GM18502 (cell line): ENCODE data around the gene SF3B2.
"Not testable (repeated sequence)": the region's sequence is repeated elsewhere in the genome, so short reads cannot be mapped to it uniquely, and the experiment has no call there.

Source experiments
- ATAC-seq: cut with Tn5 transposase; IDR thresholded peaks from one replicate; pipeline ENCODE4 v1.9.1; 2021; ENCODE audit warnings: mild to moderate bottlenecking; ENCODE audit not compliant: unreplicated experiment, poor library complexity

Gene SF3B2

DNA sequence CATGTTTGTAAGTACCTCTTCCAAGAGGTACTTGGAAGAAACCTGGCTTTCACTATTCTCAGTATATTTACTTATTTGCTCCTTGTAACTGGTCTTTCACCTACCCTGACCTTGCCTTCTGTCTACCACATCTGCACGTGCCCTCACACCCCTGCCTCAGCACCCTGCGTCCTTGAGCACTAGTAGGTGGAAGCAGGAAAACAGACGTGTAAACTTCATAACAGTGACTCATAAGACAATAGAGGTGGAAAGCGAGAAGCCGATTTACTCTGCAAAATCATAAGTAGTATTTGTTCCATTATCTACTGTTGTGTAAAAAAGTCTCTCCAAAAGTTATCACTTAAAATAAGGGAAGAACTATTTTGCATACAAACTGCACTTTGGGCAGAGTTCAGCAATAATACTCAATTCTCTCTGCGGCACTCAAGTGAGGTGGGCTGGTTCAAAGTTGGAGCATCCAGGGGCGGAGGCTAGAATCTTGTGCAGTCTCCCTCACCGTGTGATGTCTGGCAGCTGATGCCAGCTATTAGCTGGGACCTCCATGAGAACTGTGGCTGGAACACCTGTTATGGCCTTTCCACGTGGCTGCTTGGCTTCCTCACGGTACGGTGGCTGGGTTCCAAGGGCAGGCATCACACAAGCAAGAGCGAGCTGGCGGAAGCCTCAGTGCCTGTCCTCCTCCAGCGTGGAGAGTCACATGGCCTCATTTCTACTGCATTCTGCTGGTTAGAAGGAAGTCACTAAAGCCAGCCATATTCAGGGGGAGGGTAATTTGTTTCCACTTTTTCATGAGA is 48.3 kb downstream of the SF3B2 start:
- peak; percentile 66 for ATAC-seq

DNA sequence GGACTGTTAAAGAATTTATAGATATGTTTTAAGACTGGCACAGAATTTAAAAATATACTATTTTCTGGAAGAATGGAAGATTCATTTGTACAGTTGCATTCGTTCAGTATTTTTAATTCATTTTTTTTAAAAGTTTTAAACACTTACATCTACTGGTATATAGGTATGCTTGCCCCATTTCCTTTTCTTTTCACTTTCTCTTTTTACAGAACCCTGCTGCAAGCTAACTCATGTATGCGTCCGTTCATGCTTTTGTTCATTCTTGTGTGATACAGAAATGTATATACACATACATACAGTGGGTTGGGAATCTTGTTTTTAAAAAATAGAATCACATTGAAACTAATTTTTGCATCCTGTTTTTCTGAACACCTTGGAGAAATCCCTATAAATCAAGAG is 48.9 kb downstream of the SF3B2 start:
- no peak for ATAC-seq

DNA sequence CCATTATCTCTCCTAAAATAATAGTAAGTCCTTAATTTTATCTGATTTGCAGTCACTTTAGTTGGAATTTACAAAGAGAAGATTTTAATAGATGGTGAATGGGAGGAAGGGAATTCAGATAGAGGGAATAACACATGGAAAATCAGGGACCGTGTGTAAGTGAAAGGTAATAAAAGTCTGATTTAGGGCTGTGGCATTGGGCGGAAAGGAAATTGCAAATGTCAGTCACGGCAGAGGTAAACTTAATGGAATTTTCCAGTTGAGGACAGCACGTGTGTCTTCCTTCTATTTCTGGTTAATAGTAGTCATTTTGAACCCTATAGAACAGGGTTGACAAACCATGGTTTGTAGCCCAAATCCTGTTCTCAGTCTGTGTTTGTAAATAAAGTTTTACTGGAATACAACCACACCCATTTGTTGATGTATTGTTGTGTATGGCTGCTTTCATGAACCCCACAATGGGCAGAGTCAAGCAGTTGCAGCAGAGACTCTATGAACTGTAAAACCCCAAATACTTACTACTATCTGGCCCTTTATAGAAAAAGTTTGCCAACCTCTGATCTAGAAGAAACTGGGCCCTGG is 52.0 kb downstream of the SF3B2 start:
- no peak for ATAC-seq

DNA sequence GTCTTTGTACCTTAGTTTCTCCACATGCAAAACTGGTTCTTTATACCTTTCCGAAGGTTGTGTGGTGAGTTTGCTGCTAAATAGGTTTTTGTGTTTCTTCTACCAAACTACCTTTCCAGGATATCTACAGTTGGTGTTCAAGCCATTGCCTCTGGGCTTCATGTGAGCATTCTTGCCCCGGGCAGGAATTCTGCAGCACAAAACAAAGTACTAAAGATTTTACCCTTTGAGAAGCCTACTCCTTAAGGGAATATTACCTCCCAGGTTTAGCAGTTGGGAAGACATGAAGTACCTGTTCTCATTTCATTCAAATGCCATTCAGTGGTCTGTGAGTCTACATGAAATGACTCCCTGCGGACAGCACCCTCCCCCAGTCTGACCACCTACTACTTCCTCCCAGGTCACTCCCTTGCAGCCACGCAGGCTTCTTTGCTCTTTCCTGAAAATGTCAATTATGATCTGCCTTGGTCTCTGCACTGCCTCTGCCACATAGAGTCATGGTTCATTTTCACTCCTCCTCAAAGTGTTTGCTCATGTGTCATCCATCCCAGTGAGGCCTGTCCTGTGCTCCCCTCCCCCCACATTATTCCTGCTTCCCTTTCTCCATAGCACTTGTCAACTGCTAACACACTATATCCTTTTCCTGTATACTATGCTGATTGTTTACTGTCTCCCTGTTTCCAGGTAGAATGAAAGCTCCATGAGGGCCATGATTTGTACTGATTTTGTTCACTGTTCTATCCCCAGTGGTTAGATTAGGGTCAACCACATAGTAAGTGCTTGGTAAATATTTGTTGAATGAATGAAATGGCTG is 54.8 kb downstream of the SF3B2 start:
- no peak for ATAC-seq

DNA sequence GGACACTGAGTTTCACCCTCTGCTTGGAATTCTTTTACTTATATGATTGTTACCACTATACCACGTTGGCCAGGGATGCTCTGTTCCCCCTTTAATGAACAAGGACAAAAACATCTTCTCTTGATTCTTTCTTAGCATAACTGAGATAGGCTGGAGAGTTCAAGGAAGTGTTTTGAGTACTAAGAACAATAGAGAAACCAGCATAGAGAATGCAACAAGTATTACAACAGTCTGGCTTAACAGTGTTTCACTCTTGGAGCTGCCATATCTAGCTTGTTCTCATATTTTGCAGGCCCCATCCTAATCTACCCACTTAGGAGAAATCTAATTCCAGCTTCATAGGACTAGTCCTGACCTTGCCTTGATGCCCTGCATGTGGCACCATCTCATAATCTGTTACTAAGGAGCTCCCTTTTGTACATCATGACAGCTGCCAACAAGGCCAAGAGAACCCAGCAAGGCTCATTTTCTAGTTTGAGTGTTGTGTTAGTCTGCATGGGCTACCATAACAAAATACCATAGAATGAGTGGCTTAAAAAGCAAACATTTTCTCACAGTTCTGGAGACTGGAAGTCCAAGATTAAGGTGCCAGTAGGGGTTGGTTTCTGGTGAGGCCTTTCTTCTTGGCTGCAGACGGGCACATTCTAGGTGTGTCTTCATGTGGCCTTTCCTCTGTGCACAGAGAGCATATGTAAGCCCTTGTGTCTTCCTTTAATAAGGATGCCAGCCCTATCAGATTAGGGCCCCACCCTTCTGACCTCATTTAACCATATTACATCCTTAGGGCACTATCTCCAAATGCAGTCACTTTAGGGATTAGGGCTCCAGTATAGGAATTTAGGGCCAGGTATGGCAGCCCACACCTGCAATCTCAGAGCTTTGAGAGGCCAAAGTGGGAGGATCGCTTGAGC is 55.7 kb downstream of the SF3B2 start:
- ATAC-seq = no peak

DNA sequence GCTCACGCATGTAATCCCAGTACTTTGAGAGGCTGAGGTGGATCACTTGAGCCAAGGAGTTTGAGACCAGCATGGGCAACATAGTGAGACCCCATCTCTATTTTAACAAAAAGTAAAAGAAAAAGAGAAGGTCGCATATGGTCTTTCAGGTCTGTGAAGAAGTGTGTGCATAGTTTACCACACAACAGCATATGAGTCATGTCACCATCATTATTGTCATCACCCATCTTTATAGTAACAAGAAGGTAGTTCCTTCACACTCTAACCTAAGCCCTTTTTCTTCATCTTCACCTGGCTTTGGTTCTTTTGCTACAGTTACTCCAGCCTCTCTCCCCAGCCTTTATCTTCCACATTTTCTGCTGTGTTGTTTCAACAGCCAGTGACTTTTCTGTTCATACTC is 57.1 kb downstream of the SF3B2 start:
- ATAC-seq = no peak

DNA sequence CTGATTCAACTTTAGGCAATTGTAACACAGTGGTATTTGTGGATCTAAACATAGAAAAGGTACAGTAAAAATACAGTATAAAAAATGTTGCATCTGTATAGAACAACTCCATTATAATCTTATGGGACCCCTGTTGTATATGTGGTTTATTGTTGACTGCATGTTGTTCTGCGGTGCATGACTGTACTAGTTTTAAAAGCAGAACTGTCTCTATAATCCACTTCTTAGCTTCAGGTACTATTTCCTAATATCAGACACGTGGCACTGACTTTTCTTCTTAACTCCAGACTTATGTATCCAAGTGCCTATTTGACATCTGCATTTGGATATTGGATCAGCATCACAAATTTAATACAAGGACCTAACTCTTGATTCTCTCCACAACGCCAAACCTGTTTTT is 59.0 kb downstream of the SF3B2 start:
- no peak for ATAC-seq

DNA sequence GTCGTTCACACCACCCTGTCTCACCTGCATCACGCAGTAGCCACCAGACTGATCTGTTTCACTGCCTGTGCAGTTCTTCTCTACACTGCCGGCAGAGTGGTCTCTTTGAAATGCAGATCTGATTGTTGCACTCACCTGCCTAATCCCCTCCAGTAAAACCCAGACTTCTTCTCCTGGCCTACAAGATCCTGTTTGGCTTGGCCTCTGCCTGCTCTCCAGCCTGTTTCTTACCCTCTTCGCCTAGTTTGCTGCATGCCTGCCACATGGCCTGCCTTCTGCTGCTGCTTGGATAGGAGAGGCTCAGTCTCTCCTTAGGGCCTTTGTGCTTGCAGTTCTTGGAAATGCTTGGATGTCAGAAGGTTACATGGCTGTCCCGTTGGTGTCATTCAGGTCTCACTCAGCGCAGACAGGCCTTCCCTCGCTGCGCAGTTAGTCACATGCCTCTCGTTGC is 59.9 kb downstream of the SF3B2 start:
- no peak for ATAC-seq

DNA sequence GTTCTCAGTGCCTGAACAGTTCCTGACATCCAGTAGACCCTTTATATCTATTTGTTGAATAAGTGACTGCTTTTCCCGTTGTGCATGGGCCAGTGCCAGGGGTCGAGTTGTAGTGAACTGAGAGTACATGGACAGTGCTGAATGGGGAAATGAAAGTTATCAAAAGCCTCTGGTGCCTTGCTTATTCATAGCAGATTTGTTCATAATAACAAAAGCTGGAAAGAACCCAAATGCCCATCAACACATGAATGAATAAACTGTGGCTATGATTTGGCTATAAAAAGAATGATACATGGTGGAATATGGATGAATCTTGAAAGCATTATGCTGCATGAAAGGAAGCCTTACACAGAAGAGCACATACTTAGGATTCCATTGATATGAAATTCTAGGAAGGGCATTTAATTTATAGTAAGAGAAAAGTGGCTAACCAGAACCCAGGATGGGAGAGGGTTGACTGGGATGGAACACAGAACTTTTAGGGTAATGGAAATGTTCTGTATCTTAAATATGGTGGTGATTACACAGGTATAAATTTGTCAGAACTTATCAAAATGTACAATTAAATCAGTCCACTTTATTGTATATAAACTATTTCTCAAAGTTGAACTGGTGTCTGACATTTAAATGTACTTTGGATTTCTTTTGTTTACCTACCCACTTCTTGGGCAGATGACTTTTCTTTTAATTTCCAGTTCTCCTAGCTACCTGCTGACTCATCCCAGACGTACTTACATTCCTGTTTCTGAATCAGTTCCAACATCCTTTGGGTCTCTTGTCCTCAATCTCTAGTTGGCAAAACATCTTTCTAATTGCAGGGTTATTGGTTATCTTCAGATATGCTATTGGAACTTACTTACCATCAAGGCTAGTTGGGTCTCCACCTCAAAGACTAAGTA is 60.7 kb downstream of the SF3B2 start:
- ATAC-seq = no peak

DNA sequence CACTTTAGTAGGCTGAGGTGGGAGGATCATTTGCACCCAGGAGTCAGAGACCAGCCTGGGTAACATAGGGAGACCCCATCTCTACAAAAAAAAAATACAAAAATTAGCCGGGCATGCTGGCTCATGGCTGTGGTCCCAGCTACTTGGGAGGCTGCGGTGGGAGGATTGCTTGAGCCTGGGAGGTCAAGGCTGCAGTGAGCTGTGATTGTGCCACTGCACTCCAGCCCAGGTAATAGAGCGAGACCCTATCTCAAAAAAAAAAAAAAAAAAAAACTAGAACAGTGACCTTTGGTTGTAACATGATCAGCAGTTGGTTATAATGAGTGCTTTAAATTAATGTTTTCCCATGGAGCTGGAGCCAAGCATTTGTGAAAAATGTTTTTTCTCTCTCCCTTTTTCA is 62.8 kb downstream of the SF3B2 start:
- ATAC-seq = not testable (repeated sequence)

DNA sequence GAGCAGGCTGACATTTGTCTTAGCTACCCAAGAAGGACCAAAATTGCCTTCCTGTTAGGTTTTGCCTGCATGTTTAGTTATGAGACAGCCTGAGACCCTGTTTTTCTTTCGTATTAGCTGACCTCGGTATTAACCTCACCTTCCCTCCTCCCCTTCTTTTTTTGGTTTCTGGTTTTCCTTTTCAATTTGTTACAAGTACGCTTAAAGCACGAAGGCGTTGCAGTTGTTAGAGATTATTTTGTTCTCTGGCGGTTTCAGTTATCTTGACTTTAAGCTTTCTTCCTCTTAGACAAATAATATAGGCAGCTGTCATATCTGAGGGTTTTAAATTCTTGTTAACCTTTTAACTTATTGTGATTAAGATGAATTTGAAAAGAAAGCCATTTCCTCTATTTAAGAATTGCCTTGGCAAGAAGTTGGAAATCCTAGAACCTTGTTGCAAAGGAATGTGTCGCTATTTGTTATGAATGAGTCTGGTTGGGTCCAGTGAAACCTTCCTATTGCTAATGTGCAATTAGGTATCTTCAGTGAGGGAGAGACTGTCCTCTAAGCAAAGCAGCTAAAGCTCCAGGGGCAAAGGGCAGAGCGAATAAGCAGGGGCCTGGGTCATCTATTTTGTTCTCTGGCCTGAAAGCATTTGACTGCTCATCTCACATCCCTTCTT is 63.6 kb downstream of the SF3B2 start:
- ATAC-seq = peak; percentile 59

DNA sequence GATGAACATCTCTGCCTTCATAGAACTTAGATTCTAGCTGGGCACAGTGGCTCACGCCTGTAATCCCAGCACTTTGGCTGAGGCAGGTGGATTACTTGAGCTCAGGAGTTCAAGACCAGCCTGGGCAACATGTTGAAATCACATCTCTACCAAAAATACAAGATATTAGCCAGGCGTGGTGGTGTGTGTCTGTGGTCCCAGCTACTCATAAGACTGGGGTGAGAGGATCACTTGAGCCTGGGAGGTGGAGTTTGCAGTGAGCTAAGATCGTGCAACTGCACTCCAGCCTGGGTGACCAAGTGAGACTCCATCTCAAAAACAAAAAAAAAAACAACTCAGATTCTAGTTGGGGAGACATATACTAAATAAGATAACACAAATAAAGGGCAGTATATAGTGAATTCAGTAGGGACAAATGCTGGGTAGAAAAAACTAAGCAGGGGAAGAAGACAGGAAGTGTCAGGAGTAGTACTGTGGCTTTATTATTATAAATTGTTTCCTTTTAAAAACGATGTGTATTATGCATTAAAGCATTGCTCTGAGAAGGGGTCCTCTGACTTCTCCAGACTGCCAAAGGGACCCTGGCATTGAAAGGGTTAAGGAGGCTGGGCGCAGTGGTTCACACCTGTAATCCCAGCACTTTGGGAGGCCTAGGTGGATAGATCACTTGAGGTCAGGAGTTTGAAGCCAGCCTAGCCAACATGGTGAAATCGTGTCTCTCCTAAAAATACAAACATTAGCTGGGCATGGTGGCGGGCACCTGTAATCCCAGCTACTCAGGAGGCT is 64.6 kb downstream of the SF3B2 start:
- ATAC-seq = no peak

DNA sequence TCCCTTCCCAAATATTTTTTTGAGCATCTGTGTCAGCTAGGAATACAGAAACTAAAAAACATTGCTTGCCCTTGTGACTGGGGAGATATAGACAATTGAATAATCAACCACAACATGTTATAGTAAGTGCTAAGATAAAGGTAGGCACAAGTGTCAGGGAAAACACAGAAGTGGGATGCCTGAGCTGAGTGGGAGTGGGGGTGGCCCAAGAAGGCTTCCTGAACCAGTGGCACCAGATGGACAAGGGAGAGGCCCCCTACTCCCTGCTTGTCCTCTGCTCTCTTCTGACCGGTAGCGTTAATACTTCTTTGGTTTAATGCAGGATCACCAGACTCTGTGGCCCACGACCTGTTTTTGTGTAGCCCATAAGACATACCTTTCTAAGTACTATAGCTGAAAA is 66.7 kb downstream of the SF3B2 start:
- no peak for ATAC-seq
